Panc1 (cell line): ENCODE data around the gene AP1S1. TPM values are rescaled to one million over a fixed set of nuclear protein-coding genes. Genes with fewer than 3 reads are reported as not detected.
"Not testable (repeated sequence)": the region's sequence is repeated elsewhere in the genome, so short reads cannot be mapped to it uniquely, and the experiment has no call there.

ENCODE experiments used
- ATAC-seq: fragments of 200-7000 bp; cut with Tn5 transposase; 2 replicates; pipeline ENCODE4 v1.9.1; 2020; ENCODE audit warnings: mild to moderate bottlenecking, moderate library complexity
- BruUV-seq: library from RNA; stranded (reverse); fragments of 400-500 nt; replicated peaks from 2 replicates; lab custom pipeline; 2021; lab: Mats Ljungman, UMichigan
- CTCF ChIA-PET: fragments of 300-600 bp; sonication (Branson Sonifier 250); formaldehyde crosslinking; loops from one replicate; lab custom pipeline; 2022; ENCODE audit warnings: antibody characterized with exemption; lab: Charles Lee
- POLR2A ChIA-PET: fragments of 300-600 bp; sonication (Branson Sonifier 250); formaldehyde crosslinking; loops from one replicate; lab custom pipeline; 2022; ENCODE audit warnings: antibody characterized with exemption; lab: Charles Lee
- DNase-seq: peaks from one replicate; pipeline ENCODE4 v3.0.0-alpha.2; 2010; ENCODE audit warnings: low read depth, low spot score
- H3K27ac ChIP-seq: 2 replicates; pipeline ENCODE4 v1.5.1; 2011; ENCODE audit warnings: mild to moderate bottlenecking, low read length, inconsistent platforms
- H3K27me3 ChIP-seq: fragments of 200-500 bp; sonication (Bioruptor generic); 2 replicates; pipeline ENCODE4 v1.6.0; 2014; ENCODE audit warnings: low read length, inconsistent platforms; ENCODE audit not compliant: control insufficient read depth, insufficient read depth
- H3K36me3 ChIP-seq: fragments of 200-500 bp; sonication (Bioruptor generic); 2 replicates; pipeline ENCODE4 v1.5.1; 2014; ENCODE audit warnings: inconsistent platforms, mild to moderate bottlenecking, low read length, moderate library complexity; ENCODE audit not compliant: control insufficient read depth, insufficient read depth
- H3K4me1 ChIP-seq: 2 replicates; pipeline ENCODE4 v1.5.1; 2011; ENCODE audit warnings: inconsistent platforms, mild to moderate bottlenecking, low read length, moderate library complexity; ENCODE audit not compliant: control insufficient read depth, insufficient read depth
- H3K4me3 ChIP-seq, 2 experiments: 2 replicates each; pipeline ENCODE4 v1.5.1; 2011 to 2012; ENCODE audit warnings: low read depth in 2 of 2, low read length in 2 of 2, mild to moderate bottlenecking in 2 of 2, inconsistent platforms in 1 of 2, moderate library complexity in 1 of 2
- H3K9me3 ChIP-seq: fragments of 200-500 bp; sonication (Bioruptor generic); 2 replicates; pipeline ENCODE4 v1.5.1; 2014; ENCODE audit warnings: low read depth, mild to moderate bottlenecking, inconsistent platforms, low read length, moderate library complexity; ENCODE audit not compliant: control insufficient read depth, insufficient read depth
- POLR2AphosphoS5 ChIP-seq: IDR thresholded peaks from 2 replicates; pipeline ENCODE4 v1.6.1; 2012; ENCODE audit warnings: mild to moderate bottlenecking, low read depth, low read length, moderate library complexity
- SIN3A ChIP-seq: IDR thresholded peaks from 2 replicates; pipeline ENCODE4 v1.6.1; 2012; ENCODE audit warnings: low read depth, mild to moderate bottlenecking, low read length, moderate library complexity, borderline replicate concordance; ENCODE audit not compliant: insufficient read depth
- TCF7L2 ChIP-seq: IDR thresholded peaks from 2 replicates; pipeline ENCODE4 v1.6.1; 2011; ENCODE audit warnings: mild to moderate bottlenecking, low read depth, low read length, inconsistent platforms
- in situ Hi-C: cut with HindIII; loops from 2 replicates; pipeline ENCODE4 v1.10.0; 2016; ENCODE audit warnings: low sequenced_read_pairs, low pct_unique_long_range_greater_than_20kb
- intact Hi-C: fragments of 100-400 bp; cut with micrococcal nuclease; formaldehyde crosslinking; loops from one replicate; pipeline ENCODE4 v1.10.0; 2022; ENCODE audit not compliant: unreplicated experiment
- total RNA-seq: library from RNA; stranded (reverse); gene quantifications from one replicate; pipeline ENCODE4 v1.2.1, GENCODE V29; 2021; ENCODE audit not compliant: unreplicated experiment
- TF ChIP-seq, protein P1 (sequence below): fragments of 450-650 bp; IDR thresholded peaks from 2 replicates; pipeline ENCODE4 v1.5.1; 2017; ENCODE audit warnings: mild to moderate bottlenecking
- TF ChIP-seq, protein P2 (sequence below), 2 experiments: IDR thresholded peaks; 2 replicates each; pipeline ENCODE4 v1.6.1; 2011 to 2012; ENCODE audit warnings: low read depth in 2 of 2, control low read depth in 1 of 2, low read length in 1 of 2, mild to moderate bottlenecking in 1 of 2, moderate library complexity in 1 of 2; ENCODE audit not compliant: insufficient read depth in 1 of 2

AP1S1 gene
- total RNA-seq, 1 experiment from 2014 or later, result 74.2 TPM

DNA sequence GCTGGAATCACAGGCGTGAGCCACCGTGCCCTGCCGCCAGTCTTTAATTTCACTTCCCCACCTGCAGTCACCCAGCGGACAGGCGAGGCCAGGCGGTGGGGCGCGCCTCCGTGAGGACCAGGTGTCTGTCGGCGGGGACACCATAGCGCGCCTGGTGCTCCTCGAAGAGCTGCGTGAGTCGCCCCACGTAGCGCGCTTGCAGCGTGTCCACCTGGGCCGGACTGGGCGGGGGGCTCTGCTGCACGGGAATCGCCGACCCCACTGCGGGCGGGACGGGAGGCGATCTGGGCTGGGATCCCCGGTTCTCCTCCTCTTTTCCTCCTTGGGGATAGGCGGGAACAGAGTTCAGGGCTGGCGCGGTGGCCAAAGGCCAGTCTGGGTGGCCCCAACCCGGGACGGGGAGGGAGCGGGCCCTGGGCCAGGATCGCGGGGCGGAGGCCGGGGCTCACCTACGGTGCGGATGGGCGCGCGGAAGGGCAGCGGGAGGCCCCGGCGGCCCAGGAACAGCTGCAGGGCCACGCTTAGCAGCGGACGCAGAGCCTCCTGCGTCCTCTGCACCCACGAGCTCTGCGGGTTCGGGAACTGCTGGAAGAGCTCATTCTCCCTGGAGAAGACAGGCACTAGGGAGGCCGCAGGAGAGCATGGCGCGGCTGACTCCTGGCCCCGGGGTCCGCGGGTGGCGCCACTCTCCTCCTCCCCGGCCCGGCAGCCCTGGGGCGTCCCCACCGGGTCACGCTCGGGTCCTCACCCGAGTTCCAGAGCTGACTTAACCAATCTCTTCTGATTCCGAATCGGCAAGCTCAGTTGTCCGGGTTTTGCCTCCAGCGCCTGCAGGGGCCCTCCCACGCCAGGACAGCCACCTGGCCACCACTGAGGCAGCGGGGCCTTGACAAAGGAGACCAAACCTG, 47.7 kb downstream of the AP1S1 start:
- Histone ChIP-seq H3K4me3 (no peak overlapping the region), H3K4me1 (peaks cover 5% of the 10 kb centered on the region; the same call in 1 of the 2 replicates), H3K9me3 (no peaks in the 10 kb centered on the region), H3K27ac (no peak overlapping the region), H3K27me3 (no peaks in the 10 kb centered on the region), H3K36me3 (no peaks in the 10 kb centered on the region)
- no TSS peak for BruUV-seq
- no peak for DNase-seq
- no peak; the same call in 1 of the 2 replicates for ATAC-seq
- intact Hi-C loops, result no loop called here
- in situ Hi-C loops, result no loop called here
- CTCF ChIA-PET, result interaction anchor here (1.3 kb wide), 1 partner anchor 9 kb away, joined by 4 read pairs; no protein-coding TSS in a partner anchor
- POLR2A ChIA-PET, result no interaction called here
- TF ChIP-seq SIN3A (no peak), TCF7L2 (no peak), POLR2AphosphoS5 (no peak)
- TF ChIP-seq, protein P1, sequence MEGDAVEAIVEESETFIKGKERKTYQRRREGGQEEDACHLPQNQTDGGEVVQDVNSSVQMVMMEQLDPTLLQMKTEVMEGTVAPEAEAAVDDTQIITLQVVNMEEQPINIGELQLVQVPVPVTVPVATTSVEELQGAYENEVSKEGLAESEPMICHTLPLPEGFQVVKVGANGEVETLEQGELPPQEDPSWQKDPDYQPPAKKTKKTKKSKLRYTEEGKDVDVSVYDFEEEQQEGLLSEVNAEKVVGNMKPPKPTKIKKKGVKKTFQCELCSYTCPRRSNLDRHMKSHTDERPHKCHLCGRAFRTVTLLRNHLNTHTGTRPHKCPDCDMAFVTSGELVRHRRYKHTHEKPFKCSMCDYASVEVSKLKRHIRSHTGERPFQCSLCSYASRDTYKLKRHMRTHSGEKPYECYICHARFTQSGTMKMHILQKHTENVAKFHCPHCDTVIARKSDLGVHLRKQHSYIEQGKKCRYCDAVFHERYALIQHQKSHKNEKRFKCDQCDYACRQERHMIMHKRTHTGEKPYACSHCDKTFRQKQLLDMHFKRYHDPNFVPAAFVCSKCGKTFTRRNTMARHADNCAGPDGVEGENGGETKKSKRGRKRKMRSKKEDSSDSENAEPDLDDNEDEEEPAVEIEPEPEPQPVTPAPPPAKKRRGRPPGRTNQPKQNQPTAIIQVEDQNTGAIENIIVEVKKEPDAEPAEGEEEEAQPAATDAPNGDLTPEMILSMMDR, result no peak
- TF ChIP-seq, protein P2, sequence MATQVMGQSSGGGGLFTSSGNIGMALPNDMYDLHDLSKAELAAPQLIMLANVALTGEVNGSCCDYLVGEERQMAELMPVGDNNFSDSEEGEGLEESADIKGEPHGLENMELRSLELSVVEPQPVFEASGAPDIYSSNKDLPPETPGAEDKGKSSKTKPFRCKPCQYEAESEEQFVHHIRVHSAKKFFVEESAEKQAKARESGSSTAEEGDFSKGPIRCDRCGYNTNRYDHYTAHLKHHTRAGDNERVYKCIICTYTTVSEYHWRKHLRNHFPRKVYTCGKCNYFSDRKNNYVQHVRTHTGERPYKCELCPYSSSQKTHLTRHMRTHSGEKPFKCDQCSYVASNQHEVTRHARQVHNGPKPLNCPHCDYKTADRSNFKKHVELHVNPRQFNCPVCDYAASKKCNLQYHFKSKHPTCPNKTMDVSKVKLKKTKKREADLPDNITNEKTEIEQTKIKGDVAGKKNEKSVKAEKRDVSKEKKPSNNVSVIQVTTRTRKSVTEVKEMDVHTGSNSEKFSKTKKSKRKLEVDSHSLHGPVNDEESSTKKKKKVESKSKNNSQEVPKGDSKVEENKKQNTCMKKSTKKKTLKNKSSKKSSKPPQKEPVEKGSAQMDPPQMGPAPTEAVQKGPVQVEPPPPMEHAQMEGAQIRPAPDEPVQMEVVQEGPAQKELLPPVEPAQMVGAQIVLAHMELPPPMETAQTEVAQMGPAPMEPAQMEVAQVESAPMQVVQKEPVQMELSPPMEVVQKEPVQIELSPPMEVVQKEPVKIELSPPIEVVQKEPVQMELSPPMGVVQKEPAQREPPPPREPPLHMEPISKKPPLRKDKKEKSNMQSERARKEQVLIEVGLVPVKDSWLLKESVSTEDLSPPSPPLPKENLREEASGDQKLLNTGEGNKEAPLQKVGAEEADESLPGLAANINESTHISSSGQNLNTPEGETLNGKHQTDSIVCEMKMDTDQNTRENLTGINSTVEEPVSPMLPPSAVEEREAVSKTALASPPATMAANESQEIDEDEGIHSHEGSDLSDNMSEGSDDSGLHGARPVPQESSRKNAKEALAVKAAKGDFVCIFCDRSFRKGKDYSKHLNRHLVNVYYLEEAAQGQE (IDR thresholded peaks at IDR 0.05; ENCODE audit: insufficient read depth in 1 of 2, low read depth in 2 of 2, low read length in 1 of 2), result no peak

DNA sequence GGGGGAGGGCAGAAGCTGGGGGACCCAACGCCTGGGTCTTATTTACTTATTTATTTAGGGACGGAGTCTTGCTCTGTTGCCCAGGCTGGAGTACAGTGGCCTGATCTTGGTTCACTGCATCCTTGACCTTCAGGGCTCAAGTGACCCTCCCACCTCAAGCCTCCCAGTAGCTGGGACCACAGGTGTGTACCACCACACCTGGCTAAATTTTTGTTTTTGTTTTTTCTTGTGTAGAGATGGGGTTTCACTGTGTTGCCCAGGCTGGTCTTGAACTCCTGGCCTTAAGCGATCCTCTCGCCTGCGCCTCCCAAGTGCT, 48.3 kb downstream of the AP1S1 start:
- TF ChIP-seq SIN3A, result no peak
- in situ Hi-C loops, result no loop called here
- H3K27ac ChIP-seq, result no peak overlapping the region
- ChIA-PET CTCF (interaction anchor here (1.3 kb wide), 1 partner anchor 10 kb away, joined by 4 read pairs; no protein-coding TSS in a partner anchor), POLR2A (no interaction called here)
- intact Hi-C loops, result no loop called here
- no peak for DNase-seq
- H3K27me3 ChIP-seq, result no peaks in the 10 kb centered on the region
- no peaks in the 10 kb centered on the region for H3K9me3 ChIP-seq
- BruUV-seq, result no TSS peak
- no peak overlapping the region for H3K4me3 ChIP-seq
- ATAC-seq, result no peak
- H3K4me1 ChIP-seq, result peaks cover 5% of the 10 kb centered on the region; the same call in 1 of the 2 replicates
- no peaks in the 10 kb centered on the region for H3K36me3 ChIP-seq

DNA sequence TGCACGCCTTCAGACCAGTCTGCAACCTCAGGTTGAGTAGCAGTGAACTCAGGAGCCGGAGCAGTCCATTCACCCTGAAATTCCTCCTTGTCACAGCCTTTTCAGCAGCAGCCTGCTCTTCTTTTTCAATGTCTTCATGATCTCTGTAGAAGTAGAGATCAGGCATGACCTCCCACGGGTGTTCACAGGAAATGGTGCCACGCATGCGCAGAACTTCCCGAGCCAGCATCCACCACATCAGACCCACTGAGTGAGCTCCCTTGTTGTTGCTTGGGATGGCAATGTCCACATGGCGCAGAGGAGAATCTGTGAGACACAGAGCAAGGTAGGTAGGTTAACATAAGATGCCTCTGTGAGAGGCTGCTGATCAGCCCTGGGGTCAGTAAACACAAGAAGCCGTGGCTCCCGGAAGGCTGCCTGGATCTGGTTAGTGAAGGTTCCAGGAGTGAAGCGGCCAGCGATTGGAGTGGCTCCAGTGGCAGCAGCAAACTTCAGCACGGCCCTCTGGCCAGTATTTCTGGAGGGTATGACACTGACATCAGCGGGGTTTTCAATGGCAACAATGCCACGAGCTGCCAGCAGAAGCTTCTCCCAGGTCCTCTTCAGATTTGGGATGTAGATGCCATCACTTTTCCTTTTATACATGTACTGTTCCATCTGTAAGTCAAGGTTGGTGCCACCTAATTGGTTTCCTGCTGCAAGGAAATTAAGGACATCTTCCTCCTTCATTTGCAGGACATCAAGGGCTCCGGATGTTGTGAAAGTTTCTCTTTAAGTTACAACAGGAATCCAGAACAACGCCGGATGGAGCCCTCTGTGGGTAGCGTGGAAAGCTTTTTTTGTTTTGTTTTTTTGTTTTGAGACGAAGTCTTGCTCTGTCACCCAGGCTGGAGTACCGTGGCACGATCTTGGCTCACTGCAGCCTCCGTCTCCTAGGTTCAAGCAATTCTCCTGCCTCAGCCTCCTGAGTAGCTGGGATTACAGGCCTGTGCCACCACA, 49.8 kb downstream of the AP1S1 start:
- H3K4me1 ChIP-seq, H3K4me3 ChIP-seq, ATAC-seq, intact Hi-C loops, H3K9me3 ChIP-seq, in situ Hi-C loops, H3K27me3 ChIP-seq, H3K36me3 ChIP-seq, POLR2A ChIA-PET, H3K27ac ChIP-seq, BruUV-seq, DNase-seq: not testable (repeated sequence)
- CTCF ChIA-PET, result interaction anchor here (0.5 to 0.6 kb wide), 2 partner anchors 62 to 119 kb away, joined by 4 to 6 read pairs; no protein-coding TSS in a partner anchor
